ENCODE measurements around the gene EPB41L3. TPM values are rescaled to one million over a fixed set of nuclear protein-coding genes. Genes with fewer than 3 reads are reported as not detected.

The EPB41L3 gene
- total and polyA plus RNA-seq, 2 experiments from 2014 or later: 201 to 886 TPM

Other genes starting within 250 kb of the EPB41L3 start
- gene ZBTB14, start 248.3 kb downstream of the EPB41L3 start, total RNA-seq: 11.7 and 13.8 TPM in 2 replicates
- gene ZBTB14, start 248.3 kb downstream of the EPB41L3 start, polyA plus RNA-seq: 8.6 and 17.1 TPM in 2 replicates